Neural cell (in vitro differentiated cells): ENCODE results near the gene RAB11FIP3.

Source experiments
- CTCF ChIP-seq: fragments of 450-650 bp; IDR thresholded peaks from 2 replicates; pipeline ENCODE4 v1.5.1; 2014; ENCODE audit warnings: antibody characterized with exemption, mild to moderate bottlenecking, moderate library complexity; ENCODE audit not compliant: poor library complexity, severe bottlenecking
- EP300 ChIP-seq: fragments of 450-650 bp; conservative IDR thresholded peaks from 2 replicates; pipeline ENCODE4 v1.6.1; 2014; ENCODE audit warnings: antibody characterized with exemption, mild to moderate bottlenecking, moderate library complexity; ENCODE audit not compliant: poor library complexity, severe bottlenecking
- EZH2 ChIP-seq: fragments of 200-600, 300-800 bp; shearing (Covaris generic), sonication (generic); IDR thresholded peaks from 2 replicates; pipeline ENCODE4 v1.6.1; 2014; ENCODE audit warnings: antibody characterized with exemption, low read length, borderline replicate concordance, mild to moderate bottlenecking; ENCODE audit not compliant: insufficient read depth, poor library complexity, severe bottlenecking
- MXI1 ChIP-seq: fragments of 450-650 bp; conservative IDR thresholded peaks from 2 replicates; pipeline ENCODE4 v1.6.1; 2014; ENCODE audit warnings: antibody characterized with exemption, mild to moderate bottlenecking; ENCODE audit not compliant: poor library complexity, severe bottlenecking
- POLR2AphosphoS5 ChIP-seq: IDR thresholded peaks from 2 replicates; pipeline ENCODE4 v1.6.1; 2012
- RAD21 ChIP-seq: fragments of 450-650 bp; conservative IDR thresholded peaks from 2 replicates; pipeline ENCODE4 v1.6.1; 2014; ENCODE audit warnings: antibody characterized with exemption, mild to moderate bottlenecking, moderate library complexity
- REST ChIP-seq: IDR thresholded peaks from 2 replicates; pipeline ENCODE4 v1.6.1; 2012; ENCODE audit warnings: borderline replicate concordance
- TAF1 ChIP-seq: IDR thresholded peaks from 2 replicates; pipeline ENCODE4 v1.6.1; 2012; ENCODE audit warnings: low read depth

- TF ChIP-seq EZH2 (no peak), EP300 (no peak), CTCF (no peak), MXI1 (no peak), RAD21 (no peak), POLR2AphosphoS5 (no peak), TAF1 (no peak), REST (no peak)
Measured at GRCh38 chr16:522320-523096, 97.1 kb downstream of the RAB11FIP3 start.
